HG03575 (cell line): ENCODE data around the gene TMEM239.

Source experiments
- ATAC-seq: cut with Tn5 transposase; IDR thresholded peaks from one replicate; pipeline ENCODE4 v1.9.1; 2021; ENCODE audit not compliant: unreplicated experiment, insufficient number of reproducible peaks, low FRiP score; ENCODE audit errors: extremely low read depth

The TMEM239 gene

GRCh38 chr20:2840138-2840966 lies 24.2 kb downstream of the TMEM239 start, which contains the start of the genes PCED1A and VPS16:
Gene PCED1A, minus strand, starts transcription at chr20:2840655. Its CDS starts 743 bp downstream, at chr20:2839912.
Gene VPS16, plus strand, starts transcription at chr20:2840745. Its CDS starts 30 bp downstream, at chr20:2840775.
- ATAC-seq, result no peak

DNA sequence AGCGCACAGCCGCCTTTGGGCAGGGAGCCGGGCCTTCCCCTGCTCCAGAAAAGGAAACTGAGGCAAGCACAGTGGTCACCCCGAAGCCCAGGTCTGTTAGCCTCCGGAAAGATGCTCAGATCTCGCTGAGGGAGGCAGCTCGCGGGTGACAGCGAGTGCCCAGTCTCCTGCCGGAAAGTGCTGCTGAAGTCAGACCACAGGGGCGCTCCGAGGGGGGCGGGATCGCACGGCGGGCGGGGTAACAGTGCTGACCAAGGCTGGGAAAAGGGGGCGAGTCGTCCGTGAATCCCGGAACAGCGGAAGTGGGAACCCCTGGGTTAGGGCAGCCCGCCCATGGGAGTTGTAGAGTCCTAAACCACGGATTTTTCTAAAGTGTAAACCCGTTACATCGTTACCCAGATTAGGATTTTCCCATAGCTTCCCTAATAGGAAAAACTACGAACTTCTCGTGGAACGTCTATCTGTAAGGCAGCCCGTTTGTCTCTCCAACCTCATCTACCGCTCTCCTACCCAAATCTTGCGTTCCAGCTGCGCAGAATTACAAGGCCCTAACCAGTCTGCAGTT lies 24.9 kb downstream of the TMEM239 start:
- no peak for ATAC-seq

GRCh38 chr20:2845607-2846006 lies 29.4 kb downstream of the TMEM239 start:
- no peak for ATAC-seq

DNA sequence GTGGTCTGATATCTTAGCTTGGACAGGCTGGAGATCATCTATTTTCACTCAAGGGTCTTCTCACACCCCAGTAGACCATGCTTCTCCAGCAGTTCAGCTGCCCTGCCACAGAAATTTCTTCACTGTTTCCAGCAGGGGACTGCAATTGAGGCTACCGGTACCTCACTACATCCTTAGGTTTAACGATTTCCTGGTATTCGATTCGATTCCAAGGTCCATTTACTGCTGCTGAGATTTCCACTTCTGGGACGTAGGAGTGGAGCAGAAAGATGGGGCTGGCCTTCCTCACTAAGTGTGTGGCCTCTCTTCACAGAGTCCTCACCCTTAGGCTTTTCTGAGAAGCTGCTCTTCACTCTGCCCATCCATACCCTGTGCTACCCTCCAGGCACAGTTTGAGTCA lies 30.5 kb downstream of the TMEM239 start:
- no peak for ATAC-seq

DNA sequence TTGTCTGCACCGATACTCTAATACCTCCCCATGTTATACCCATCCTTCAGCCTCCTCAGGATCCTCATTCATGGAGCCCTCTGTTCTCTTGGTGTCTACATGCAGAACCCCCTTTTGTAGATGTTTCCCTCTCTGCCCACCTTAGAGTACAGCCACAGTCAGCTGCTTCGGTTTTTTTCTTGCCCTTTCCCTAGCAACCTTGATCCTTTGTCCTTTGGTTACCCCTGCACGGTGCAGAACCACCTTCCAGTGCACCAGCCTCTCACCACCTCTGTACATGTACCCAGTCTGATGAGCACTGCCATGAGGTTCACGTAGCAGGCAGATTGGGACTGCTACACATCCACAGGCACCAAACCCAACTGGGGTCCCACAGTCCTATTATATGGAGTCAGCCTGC lies 31.6 kb downstream of the TMEM239 start:
- ATAC-seq, result no peak

DNA sequence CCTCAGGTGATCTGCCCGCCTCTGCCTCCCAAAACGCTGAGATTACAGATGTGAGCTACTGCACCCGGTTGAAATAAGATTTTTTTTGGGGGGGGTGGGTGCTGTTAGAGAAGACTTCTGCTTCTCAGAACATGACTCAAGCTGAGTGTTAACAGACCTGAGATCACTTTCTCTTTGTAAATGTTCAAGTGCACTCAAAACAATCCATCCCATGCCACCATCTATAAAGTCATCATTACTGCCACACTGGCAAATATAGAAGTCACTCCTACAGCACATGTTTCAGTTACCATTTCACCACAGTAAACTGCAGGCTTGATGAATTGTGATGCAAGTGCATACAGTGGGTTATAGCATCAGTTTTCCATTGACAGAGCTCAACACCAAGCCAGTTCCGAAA lies 33.4 kb downstream of the TMEM239 start:
- ATAC-seq, result no peak

DNA sequence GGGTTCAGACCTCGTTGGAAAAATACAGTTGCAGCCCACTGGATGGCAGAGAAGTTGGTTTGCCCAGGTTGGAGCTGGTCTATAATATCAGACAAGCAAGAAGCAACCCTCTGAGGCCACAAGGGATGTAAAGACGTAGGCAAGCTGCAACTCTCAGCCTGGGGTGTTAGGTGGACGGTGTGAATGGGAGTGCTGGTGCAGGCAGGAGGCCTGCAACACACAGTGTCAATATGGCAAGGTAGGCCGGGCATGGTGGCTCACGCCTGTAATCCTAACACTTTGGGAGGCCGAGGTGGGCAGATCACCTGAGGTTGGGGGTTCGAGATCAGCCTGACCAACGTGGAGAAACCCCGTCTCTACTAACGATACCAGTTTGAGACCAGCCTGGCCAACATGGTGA lies 34.9 kb downstream of the TMEM239 start:
- no peak for ATAC-seq

GRCh38 chr20:2858591-2858990 lies 42.4 kb downstream of the TMEM239 start:
- ATAC-seq, result no peak

GRCh38 chr20:2859330-2860121 lies 43.4 kb downstream of the TMEM239 start:
- ATAC-seq, result no peak

DNA sequence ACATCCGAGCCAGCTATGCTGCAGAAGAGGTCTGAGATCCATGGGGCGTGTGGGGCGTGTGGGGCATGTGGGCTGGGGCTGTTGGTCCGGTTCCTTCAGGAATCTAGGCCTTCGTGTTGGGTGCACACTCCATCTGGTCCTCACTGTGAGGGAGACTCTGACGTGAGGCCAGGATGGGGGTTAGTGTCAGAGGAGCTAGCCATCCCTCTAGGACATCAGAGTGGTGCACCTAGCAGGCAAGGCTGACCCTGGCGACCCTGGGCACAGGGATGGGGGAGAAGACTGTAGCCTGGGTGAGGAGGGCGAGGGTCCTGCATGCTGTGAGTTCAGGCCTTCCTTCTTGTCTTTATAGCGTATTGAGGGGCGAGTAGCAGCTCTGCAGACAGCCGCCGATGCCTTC lies 48.5 kb downstream of the TMEM239 start:
- ATAC-seq, result no peak

DNA sequence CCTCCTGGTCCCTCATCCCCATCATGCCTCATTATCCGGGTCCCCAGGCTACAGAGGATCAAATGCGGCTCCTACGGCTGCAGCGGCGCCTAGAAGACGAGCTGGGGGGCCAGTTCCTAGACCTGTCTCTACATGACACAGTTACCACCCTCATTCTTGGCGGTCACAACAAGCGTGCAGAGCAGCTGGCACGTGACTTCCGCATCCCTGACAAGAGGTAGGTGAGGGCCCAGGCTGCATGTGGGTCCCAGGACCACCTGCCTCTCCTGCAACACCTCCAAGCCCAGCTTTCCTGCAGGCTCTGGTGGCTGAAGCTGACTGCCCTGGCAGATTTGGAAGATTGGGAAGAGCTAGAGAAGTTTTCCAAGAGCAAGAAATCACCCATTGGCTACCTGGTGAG lies 48.9 kb downstream of the TMEM239 start:
- ATAC-seq, result no peak

DNA sequence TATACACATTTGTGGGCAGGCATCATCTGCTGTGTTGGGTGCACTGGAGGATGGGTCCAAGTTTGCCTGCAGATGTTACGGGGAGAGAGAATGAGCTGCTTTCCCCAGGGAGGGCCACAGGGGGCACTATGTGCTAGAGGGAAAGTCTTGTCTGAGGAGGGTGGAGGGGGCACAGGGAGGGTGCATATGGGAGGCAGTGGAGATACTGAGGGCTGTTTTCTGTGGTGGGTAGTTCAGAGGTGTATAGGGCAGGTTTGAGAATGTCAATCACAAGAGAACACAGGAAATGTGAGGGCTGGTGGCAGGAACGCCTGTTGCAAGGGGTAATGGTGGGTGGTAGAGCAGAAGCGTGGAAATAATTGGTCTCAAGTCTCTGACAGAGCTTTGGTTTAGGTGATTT lies 49.5 kb downstream of the TMEM239 start:
- ATAC-seq, result no peak

DNA sequence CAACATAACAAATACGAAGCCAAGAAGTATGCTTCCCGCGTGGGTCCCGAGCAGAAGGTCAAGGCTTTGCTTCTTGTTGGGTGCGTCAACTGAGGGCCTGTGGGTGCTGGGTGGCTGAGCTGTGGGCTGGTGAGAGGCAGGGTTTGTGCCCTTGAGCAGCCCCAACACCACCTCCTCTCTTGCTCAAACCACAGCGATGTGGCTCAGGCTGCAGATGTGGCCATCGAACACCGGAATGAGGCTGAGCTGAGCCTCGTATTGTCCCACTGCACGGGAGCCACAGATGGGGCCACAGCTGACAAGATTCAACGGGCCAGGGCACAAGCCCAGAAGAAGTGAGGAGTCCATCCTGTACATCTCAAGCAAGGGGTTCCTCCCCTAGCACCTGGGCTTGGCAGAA lies 50.1 kb downstream of the TMEM239 start:
- no peak for ATAC-seq

- no peak for ATAC-seq
These were observed 51.1 kb downstream of the TMEM239 start for GRCh38 chr20:2867081-2867864.
